Measurements from ENCODE around the gene ALKBH8.

GRCh38 chr11:107563702-107564101 is 1.8 kb downstream of the ALKBH8 start:
- TF ChIP-seq, protein P1, sequence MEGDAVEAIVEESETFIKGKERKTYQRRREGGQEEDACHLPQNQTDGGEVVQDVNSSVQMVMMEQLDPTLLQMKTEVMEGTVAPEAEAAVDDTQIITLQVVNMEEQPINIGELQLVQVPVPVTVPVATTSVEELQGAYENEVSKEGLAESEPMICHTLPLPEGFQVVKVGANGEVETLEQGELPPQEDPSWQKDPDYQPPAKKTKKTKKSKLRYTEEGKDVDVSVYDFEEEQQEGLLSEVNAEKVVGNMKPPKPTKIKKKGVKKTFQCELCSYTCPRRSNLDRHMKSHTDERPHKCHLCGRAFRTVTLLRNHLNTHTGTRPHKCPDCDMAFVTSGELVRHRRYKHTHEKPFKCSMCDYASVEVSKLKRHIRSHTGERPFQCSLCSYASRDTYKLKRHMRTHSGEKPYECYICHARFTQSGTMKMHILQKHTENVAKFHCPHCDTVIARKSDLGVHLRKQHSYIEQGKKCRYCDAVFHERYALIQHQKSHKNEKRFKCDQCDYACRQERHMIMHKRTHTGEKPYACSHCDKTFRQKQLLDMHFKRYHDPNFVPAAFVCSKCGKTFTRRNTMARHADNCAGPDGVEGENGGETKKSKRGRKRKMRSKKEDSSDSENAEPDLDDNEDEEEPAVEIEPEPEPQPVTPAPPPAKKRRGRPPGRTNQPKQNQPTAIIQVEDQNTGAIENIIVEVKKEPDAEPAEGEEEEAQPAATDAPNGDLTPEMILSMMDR (optimal IDR thresholded peaks at IDR 0.05 in 1 of 3, IDR thresholded peaks at IDR 0.05 in 1 of 3, conservative IDR thresholded peaks at IDR 0.05 in 1 of 3; ENCODE audit: extremely low read depth in 1 of 3, insufficient read depth in 2 of 3, low read length in 3 of 3), result peak in 2 of 3 experiments; percentile 44 to 61
- no peak for TF ChIP-seq EZH2 (IDR thresholded peaks at IDR 0.05; ENCODE audit: low read length)

Measured in keratinocyte (primary cell).